Ovary (tissue), 3 donors: ENCODE data around the gene NDUFA13.

Experiments
- EP300 ChIP-seq: sonication (generic); formaldehyde crosslinking; IDR thresholded peaks from one replicate; pipeline ENCODE4 v1.6.1; 2017; ENCODE audit warnings: antibody characterized with exemption
- POLR2A ChIP-seq: fragments of 450-650 bp; IDR thresholded peaks from one replicate; pipeline ENCODE4 v1.6.1; 2017; ENCODE audit warnings: antibody characterized with exemption, mild to moderate bottlenecking, moderate library complexity
- TF ChIP-seq, protein P1 (sequence below), 3 donors: fragments of 450-650 bp in 2 of 3; fragments of 200-600 bp in 1 of 3; IDR thresholded peaks; one replicate each; pipeline versions ENCODE4 v1.5.1 to v1.8.0; 2016 to 2022; ENCODE audit warnings: antibody characterized with exemption in 3 of 3, mild to moderate bottlenecking in 1 of 3
- donor health status: DM: no; HTN: no; CAD: no.

DNA sequence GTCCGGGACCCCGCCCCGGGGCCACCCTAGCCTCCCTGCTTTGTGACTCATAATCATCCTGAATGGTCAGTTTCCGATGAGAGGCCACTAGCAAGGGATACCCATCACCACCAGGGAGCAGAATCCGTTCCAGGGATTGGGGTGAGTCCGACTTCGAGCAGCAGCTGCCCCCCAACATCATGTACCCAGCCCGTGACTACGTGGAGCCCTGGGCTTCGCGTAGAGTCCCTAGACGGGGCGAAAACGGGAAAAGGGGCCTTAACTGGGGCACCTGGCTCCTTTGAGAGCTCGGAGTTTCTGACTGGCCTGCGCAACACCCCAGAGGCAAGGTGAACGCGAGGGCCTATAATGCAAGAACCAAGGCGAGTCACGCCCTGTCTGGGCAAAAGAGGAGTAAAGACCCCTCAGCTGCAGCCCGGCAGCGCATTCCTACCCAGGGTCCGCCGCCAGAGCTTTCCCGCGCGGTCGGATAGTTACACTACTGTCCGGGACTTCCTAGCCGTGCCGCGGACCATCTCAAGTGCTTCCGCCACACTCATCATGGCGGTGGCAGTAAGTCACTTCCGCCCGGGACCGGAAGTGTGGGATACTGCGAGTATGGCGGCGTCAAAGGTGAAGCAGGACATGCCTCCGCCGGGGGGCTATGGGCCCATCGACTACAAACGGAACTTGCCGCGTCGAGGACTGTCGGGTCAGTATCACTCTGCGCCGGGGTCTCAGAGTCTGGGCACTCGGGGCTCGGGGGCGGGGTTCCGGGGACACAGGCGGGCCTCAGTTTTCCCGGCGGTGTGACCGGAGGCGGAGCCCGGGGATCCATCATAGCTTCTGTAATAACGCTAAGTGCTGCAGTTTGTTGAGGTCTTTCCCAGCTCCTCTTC is at the start of gene NDUFA13:
- TF ChIP-seq EP300 (no peak), POLR2A (peak; percentile 70)
- TF ChIP-seq, protein P1, sequence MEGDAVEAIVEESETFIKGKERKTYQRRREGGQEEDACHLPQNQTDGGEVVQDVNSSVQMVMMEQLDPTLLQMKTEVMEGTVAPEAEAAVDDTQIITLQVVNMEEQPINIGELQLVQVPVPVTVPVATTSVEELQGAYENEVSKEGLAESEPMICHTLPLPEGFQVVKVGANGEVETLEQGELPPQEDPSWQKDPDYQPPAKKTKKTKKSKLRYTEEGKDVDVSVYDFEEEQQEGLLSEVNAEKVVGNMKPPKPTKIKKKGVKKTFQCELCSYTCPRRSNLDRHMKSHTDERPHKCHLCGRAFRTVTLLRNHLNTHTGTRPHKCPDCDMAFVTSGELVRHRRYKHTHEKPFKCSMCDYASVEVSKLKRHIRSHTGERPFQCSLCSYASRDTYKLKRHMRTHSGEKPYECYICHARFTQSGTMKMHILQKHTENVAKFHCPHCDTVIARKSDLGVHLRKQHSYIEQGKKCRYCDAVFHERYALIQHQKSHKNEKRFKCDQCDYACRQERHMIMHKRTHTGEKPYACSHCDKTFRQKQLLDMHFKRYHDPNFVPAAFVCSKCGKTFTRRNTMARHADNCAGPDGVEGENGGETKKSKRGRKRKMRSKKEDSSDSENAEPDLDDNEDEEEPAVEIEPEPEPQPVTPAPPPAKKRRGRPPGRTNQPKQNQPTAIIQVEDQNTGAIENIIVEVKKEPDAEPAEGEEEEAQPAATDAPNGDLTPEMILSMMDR (IDR thresholded peaks at IDR 0.05) = peak in 2 of 3 donors; percentile 10 to 12
